Measurements from ENCODE around the gene TPSG1. TPM values are rescaled to one million over a fixed set of nuclear protein-coding genes. Genes with fewer than 3 reads are reported as not detected.

The TPSG1 gene
- total and polyA plus RNA-seq, 10 of the 15 experiments (the other 5 are each of a cell fraction or from before 2014, with no cell fraction given): not detected

DNA sequence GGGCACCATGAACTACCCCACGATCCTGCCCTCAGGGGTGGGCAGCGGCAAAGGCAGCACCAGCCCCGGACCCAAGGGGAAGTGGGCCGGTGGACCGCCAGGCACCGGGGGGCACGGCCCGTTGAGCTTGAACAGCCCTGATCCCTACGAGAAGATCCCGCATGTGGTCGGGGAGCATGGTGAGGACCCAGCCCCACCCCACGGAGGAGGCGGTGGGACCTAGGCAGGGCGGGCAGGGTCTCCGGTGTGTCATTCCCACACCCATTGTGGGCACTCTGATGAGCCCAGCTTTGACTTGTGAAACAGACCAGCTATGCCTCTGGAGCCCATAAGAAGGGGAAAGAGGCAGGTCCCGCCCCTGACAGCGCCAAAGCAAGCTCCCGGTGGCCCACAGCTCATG, 22.8 kb downstream of the TPSG1 start:
- ChIA-PET RAD21 (ENCODE audit: unreplicated experiment) (no interaction called here), POLR2A (no interaction called here), CTCF (no interaction called here), SMC1A (ENCODE audit: uncharacterized antibody, unreplicated experiment) (no interaction called here)
- no peak overlapping the region for H3K27ac ChIP-seq (ENCODE audit: control insufficient read depth, insufficient read depth)
- no peak overlapping the region for H3K4me2 ChIP-seq (ENCODE audit: control insufficient read depth, insufficient read depth)
- TF ChIP-seq ZBED1 (IDR thresholded peaks at IDR 0.05; ENCODE audit: borderline replicate concordance) (no peak), EP300 (IDR thresholded peaks at IDR 0.05; ENCODE audit: borderline replicate concordance in 1 of 2, control insufficient read depth in 1 of 2, low read depth in 2 of 2, low read length in 2 of 2) (no peak), GABPA (IDR thresholded peaks at IDR 0.05; ENCODE audit: low read depth) (no peak), SREBF2 (IDR thresholded peaks at IDR 0.05; ENCODE audit: low read length) (no peak), WRNIP1 (IDR thresholded peaks at IDR 0.05; ENCODE audit: borderline replicate concordance, low read depth, low read length) (no peak), NR2C1 (IDR thresholded peaks at IDR 0.05) (no peak)
- TF ChIP-seq, protein P1, sequence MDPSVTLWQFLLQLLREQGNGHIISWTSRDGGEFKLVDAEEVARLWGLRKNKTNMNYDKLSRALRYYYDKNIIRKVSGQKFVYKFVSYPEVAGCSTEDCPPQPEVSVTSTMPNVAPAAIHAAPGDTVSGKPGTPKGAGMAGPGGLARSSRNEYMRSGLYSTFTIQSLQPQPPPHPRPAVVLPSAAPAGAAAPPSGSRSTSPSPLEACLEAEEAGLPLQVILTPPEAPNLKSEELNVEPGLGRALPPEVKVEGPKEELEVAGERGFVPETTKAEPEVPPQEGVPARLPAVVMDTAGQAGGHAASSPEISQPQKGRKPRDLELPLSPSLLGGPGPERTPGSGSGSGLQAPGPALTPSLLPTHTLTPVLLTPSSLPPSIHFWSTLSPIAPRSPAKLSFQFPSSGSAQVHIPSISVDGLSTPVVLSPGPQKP (IDR thresholded peaks at IDR 0.05; ENCODE audit: low read depth, low read length): no peak
- 86% methylated on average over 18 of the region's 18 CpGs for WGBS (ENCODE audit: insufficient coverage, insufficient replicate concordance, low lambda C conversion rate, missing lambda C conversion rate)
- no peaks in the 10 kb centered on the region; the same call in 2 of the 3 replicates for H3K9me3 ChIP-seq (replicated peaks; ENCODE audit: control insufficient read depth, insufficient read depth, low read length)
- no peaks in the 10 kb centered on the region for H4K20me1 ChIP-seq (ENCODE audit: control insufficient read depth, insufficient read depth)
- no peak overlapping the region for H2AFZ ChIP-seq (ENCODE audit: control insufficient read depth, low read depth, low read length)
- H3K4me1 ChIP-seq (ENCODE audit: control insufficient read depth, insufficient read depth, low read length): no peaks in the 10 kb centered on the region
- no peak overlapping the region for H3K4me3 ChIP-seq
- FAIRE-seq (no peak), ATAC-seq (no peak), DNase-seq (ENCODE audit: low read depth, low spot score) (no peak)
- H3K27me3 ChIP-seq (replicated peaks in 1 of 2; ENCODE audit: control insufficient read depth in 2 of 2, insufficient read depth in 2 of 2, low read length in 1 of 2): no peaks in the 10 kb centered on the region
- intact Hi-C loops (cut with micrococcal nuclease; ENCODE audit: unreplicated experiment): no loop called here
- H3K9ac ChIP-seq (ENCODE audit: control insufficient read depth, insufficient read depth, low read length): no peak overlapping the region
- H3K79me2 ChIP-seq (ENCODE audit: control insufficient read depth, insufficient read depth, low read length): no peaks in the 10 kb centered on the region
- BruUV-seq (replicated peaks): no TSS peak
- H3K36me3 ChIP-seq (ENCODE audit: control insufficient read depth in 2 of 2, insufficient read depth in 2 of 2, low read length in 1 of 2): no peaks in the 10 kb centered on the region
- in situ Hi-C loops (cut with MboI): no loop called here

- Histone ChIP-seq H3K27me3 (replicated peaks in 1 of 2; ENCODE audit: control insufficient read depth in 2 of 2, insufficient read depth in 2 of 2, low read length in 1 of 2) (no peaks in the 10 kb centered on the region), H3K9ac (ENCODE audit: control insufficient read depth, insufficient read depth, low read length) (no peak overlapping the region), H3K36me3 (ENCODE audit: control insufficient read depth in 2 of 2, insufficient read depth in 2 of 2, low read length in 1 of 2) (no peaks in the 10 kb centered on the region), H4K20me1 (ENCODE audit: control insufficient read depth, insufficient read depth) (no peaks in the 10 kb centered on the region), H3K4me2 (ENCODE audit: control insufficient read depth, insufficient read depth) (no peak overlapping the region), H3K27ac (ENCODE audit: control insufficient read depth, insufficient read depth) (no peak overlapping the region), H2AFZ (ENCODE audit: control insufficient read depth, low read depth, low read length) (no peak overlapping the region), H3K9me3 (replicated peaks; ENCODE audit: control insufficient read depth, insufficient read depth, low read length) (no peaks in the 10 kb centered on the region; the same call in 2 of the 3 replicates), H3K79me2 (ENCODE audit: control insufficient read depth, insufficient read depth, low read length) (no peaks in the 10 kb centered on the region), H3K4me3 (no peak overlapping the region), H3K4me1 (ENCODE audit: control insufficient read depth, insufficient read depth, low read length) (no peaks in the 10 kb centered on the region)
- no peak for FAIRE-seq
- SMC1A ChIA-PET (ENCODE audit: uncharacterized antibody, unreplicated experiment): no interaction called here
- RAD21 ChIA-PET (ENCODE audit: unreplicated experiment): no interaction called here
- no peak for DNase-seq (ENCODE audit: low read depth, low spot score)
- POLR2A ChIA-PET: no interaction called here
- in situ Hi-C loops (cut with MboI): no loop called here
- ATAC-seq: no peak
- 75% methylated on average over 25 of the region's 25 CpGs for WGBS (ENCODE audit: insufficient coverage, insufficient replicate concordance, low lambda C conversion rate, missing lambda C conversion rate)
- CTCF ChIA-PET: no interaction called here
- BruUV-seq (replicated peaks): no TSS peak
- no peak for TF ChIP-seq CEBPB (IDR thresholded peaks at IDR 0.05; ENCODE audit: borderline replicate concordance in 1 of 2, low read depth in 2 of 2, low read length in 2 of 2)
- no peak for TF ChIP-seq MEF2A (IDR thresholded peaks at IDR 0.05; ENCODE audit: insufficient read depth, low read depth, low read length)
- no peak for TF ChIP-seq NFYB (IDR thresholded peaks at IDR 0.05; ENCODE audit: insufficient read depth, low read depth, low read length)
- TF ChIP-seq SIN3A (IDR thresholded peaks at IDR 0.05; ENCODE audit: low read depth, low read length): no peak
- no peak for TF ChIP-seq ZBTB40 (IDR thresholded peaks at IDR 0.05; ENCODE audit: borderline replicate concordance)
- intact Hi-C loops (cut with micrococcal nuclease; ENCODE audit: unreplicated experiment): no loop called here
These were observed 23.6 kb downstream of the TPSG1 start for GRCh38 chr16:1201444-1201843.

All from GM12878 (cell line).